HG03520 (cell line): Measurements from ENCODE around the gene CWC15.
"Not testable (repeated sequence)": the region's sequence is repeated elsewhere in the genome, so short reads cannot be mapped to it uniquely, and the experiment has no call there.

Experiments used
- ATAC-seq: cut with Tn5 transposase; IDR thresholded peaks from one replicate; pipeline ENCODE4 v1.9.1; 2021; ENCODE audit warnings: mild to moderate bottlenecking, moderate library complexity; ENCODE audit not compliant: unreplicated experiment

Gene CWC15

DNA sequence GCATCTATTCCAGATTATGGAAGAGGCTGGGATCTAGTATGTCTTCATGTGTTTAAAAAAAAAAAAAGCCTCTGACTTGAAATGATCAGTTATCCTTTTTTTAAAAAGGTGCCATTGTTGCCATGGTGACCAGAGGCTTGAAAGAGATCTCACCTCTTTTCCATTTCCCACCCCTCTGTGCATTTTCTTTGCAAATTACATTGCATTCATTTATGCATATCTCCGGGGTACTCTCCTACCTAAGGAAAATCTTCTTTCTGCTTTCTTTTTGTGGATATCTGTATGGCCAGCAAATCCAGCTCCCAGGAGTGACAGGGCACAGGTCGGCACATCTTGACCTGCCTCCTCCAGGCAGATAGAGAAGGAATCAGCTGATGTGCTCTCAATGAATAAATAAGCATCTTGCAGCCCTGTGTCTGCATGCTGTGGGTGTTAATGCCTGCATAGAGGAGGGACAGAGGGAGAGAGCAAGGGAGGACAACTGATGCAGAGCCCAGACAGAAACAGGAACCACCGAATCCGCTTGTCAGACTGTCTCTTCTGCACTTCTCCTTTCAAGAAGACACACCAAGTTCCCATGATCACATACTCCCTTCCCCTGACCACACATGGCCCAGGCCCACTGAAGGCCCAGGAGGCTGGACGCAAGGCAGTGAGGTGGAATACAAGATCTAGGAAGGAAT, 50.9 kb downstream of the CWC15 start:
- ATAC-seq = no peak

DNA sequence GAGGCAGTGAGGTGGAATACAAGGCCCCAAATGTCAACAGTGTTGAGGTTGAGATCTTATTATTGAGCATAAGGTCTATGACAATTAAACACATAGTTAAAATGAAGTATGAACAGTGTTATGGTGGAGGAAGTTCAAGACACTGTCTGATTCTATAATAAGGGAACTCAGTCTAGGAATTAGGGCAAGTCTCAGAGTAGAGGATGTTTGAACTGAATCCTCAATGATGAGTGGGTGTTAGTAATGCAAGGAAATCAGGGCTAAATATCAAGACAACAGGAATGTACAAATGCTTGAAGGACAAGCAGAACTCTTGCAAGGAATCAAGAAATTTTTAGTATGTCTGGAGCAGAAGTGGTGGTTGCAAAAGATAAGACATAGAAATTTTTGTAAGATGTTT, 53.0 kb downstream of the CWC15 start:
- no peak for ATAC-seq

DNA sequence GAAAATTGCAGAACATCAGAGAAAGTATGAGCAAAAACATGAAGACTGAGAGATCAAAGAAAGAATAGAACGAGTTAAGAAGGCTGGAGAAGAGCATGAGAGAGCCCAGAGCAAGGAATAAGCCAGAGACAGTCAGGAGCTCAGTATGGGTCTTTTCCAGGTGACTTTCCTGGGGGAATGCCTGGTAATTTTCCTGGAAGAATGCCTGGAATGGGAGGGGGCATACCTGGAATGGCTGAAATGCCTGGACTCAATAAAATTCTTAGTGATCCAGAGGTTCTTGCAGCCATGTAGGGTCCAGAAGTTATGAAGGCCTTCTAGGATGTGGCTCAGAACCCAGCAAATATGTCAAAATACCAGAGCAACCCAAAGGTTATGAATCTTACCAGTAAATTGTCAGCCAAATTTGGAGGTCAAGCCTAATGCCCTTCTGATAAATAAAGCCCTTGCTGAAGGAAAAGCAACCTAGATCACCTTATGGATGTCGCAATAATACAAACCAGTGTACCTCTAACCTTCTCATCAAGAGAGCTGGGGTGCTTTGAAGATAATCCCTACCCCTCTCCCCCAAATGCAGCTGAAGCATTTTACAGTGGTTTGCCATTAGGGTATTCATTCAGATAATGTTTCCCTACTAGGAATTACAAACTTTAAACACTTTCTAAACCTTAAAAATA, 59.5 kb downstream of the CWC15 start:
- ATAC-seq = not testable (repeated sequence)

DNA sequence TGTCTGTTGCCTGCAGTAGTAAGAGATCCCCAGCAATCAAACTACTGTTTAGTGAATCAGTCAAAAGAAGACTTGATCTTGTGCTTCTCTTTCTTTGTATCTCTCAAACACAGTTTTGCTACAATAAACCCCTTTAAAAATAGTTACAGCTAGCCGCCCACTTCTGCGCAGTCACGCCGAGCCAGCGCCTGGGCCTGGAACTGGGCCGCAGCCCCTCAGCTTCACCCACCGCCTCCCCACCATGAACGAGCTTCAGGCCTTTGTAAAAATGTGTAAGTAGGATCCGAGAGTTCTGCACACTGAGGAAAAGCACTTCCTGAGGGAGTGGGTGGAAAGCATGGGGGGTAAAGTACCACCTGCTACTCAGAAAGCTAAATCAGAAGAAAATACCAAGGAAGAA, 60.5 kb downstream of the CWC15 start:
- no peak for ATAC-seq
